HG03095 (cell line): ENCODE results near the gene RIIAD1.
"Not testable (repeated sequence)": the region's sequence is repeated elsewhere in the genome, so short reads cannot be mapped to it uniquely, and the experiment has no call there.

Experiments
- ATAC-seq: cut with Tn5 transposase; IDR thresholded peaks from one replicate; pipeline ENCODE4 v1.9.1; 2021; ENCODE audit warnings: moderate library complexity; ENCODE audit not compliant: unreplicated experiment

RIIAD1 gene

GRCh38 chr1:151729966-151730291, 8.6 kb downstream of the RIIAD1 start:
- no peak for ATAC-seq

- no peak for ATAC-seq
Observed at GRCh38 chr1:151733126-151733525, 11.8 kb downstream of the RIIAD1 start.

- not testable (repeated sequence) for ATAC-seq
Observed at GRCh38 chr1:151733995-151734394, 12.7 kb downstream of the RIIAD1 start.

DNA sequence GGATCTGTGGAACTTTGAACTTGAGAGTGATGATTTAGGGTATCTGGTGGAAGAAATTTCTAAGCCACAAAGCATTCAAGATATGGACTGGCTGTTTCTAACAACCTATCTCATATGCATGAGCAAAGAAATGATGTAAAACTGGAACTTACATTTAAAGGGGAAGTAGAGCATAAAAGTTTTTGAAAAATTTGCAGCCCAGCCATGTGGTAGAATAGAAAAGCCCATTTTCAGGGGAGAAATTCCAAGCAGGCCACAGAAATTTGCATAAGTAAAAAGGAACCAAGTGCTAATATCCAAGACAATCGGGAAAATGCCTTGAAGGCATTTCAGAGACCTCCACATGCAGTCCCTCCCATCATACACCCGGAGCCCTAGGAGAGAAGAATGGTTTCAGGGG, 15.7 kb downstream of the RIIAD1 start:
- no peak for ATAC-seq

- no peak for ATAC-seq
Observed at GRCh38 chr1:151737479-151737878, 16.2 kb downstream of the RIIAD1 start.

DNA sequence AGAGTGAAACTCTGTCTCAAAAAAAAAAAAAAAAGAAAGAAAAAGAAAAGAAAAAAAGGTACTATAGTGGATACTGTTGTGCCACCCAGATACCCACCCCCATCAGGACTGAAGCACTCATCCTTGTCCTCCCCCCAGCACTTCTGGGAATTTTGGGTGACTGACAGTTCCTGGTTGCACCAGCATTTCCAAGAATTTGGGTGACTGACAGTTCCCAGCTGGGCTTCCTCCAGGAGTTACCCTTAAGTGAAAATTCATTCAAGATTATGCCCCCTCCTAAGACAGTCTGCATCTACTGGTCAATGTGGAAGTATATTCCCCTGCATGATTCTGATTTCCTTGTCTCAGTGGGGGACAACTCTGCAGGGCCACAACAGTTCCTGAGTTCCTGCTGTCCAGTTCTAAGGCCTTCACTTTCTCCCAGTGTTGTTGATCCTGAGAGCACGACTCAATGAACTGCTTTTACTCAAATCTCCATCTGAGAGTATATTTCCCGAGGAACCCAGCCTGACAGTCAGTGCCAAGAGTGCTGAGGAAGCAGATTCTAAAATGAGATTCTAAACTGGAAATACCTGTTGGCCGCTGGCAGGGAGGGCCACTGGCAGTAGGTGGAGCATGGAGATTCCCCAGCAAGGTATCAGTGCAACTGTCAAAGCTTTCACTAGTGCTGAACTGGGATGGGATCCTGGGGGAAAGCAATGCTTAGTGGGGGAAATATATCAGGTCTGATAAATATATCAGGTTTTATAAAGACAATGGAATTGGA, 18.5 kb downstream of the RIIAD1 start:
- ATAC-seq: no peak

GRCh38 chr1:151741516-151741915, 20.2 kb downstream of the RIIAD1 start:
- ATAC-seq: no peak

DNA sequence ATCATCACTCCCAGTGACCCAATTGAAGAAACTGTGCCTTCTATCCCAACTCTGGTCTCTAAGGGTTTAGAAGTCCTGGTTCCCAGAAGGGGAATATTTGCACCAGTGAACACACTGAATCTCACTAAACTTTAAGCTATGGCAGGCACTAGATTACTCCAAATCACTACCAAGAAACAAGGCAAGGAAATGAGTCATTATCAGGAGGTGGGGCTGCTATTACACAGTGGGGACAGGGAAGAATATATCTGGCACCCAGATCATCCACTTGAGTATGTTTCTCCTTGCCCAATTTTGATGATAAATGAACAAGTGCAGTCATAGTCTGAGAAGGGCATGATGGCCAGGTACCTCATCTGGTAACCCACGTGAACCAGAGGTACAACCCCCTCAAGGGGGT, 35.0 kb downstream of the RIIAD1 start:
- no peak for ATAC-seq

GRCh38 chr1:151759241-151759640, 37.9 kb downstream of the RIIAD1 start:
- ATAC-seq: no peak

DNA sequence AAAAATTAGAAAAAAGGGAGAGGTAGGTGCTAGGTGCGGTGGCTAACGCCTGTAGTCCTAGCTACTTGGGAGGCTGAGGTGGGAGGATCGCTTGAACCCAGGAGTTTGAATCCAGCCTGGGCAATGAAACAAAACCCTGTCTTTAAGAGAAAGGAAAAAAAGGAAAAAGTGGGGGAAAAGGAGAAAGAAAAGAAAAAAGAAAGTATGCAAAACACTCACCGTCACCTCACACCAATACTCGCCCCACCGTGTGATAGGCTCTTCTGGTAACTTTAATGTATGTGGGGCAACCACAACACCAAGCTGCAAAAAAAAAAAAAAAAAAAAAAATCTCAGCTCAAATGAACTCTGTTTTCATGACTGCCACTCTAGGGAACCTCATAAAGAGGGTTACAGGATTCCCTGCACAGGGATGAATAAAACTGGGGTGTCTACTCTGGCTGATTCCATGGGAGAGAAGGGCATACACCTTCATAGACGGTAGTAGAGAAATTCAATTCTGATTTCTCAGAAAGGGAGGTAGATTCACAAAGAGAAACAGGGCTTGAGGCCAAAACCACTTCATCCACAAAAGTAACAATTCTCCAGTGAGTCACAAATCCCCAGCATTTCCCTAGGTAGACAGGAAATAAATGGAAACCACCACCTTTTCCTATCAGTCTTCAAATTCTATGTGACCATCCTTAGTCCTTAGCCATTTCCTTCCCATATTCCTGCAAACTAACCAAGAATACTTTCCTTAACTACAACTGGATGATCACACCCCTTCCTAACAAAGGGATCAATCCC, 39.5 kb downstream of the RIIAD1 start:
- ATAC-seq: no peak

DNA sequence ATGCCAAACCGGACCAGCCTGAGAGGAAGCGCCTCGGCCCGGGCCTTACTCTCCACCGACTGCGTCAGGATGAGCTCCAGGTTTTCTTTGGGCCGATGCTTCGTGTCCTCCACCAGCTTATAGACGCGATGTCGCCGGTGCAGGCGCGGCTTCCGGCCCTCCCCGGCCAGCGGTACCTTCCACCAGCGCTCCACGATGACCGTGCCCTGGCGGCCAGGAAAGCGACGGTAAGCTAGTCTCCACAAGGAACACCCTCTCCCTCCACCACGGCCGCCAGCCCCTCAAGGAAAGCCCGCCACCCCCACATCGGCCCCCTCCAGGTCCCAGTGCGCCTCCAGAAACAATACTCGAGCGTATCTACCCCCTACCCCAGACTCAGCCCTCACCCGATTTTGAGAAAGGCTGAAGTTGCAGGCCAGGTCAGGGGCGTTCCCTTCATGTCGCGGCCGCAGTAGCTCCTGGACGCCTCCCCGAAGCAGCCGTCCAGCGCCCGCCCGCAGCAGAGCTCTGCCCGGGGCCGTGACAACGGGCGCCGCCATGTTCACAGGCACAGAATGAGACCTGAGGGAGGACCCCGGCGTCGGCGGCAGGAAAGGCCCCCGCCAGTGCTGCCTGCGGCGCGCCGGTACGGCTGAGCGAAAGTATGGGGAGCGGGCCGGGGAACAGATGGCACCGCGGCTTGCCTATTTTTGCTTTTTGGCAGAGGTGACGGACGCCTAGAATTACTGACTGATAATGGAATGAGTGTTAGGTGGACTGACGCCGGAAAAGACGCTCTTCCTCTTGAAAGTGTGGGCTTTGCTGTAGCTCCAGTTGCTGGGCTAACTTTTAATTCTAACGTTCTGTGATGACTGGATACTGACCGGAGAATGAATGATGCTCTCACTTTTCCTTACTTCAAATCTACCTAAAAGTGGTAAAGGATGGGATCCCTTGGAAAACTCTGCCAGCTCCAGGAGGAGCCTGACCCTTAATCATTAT, 41.9 kb downstream of the RIIAD1 start, which contains the start of gene MRPL9:
Gene MRPL9 (minus strand): TSS at position 556 of the 981 bp plus-strand sequence. CDS start 17 bp downstream, at position 539.
- ATAC-seq: peak; percentile 94

GRCh38 chr1:151763990-151764389, 42.7 kb downstream of the RIIAD1 start:
- no peak for ATAC-seq

DNA sequence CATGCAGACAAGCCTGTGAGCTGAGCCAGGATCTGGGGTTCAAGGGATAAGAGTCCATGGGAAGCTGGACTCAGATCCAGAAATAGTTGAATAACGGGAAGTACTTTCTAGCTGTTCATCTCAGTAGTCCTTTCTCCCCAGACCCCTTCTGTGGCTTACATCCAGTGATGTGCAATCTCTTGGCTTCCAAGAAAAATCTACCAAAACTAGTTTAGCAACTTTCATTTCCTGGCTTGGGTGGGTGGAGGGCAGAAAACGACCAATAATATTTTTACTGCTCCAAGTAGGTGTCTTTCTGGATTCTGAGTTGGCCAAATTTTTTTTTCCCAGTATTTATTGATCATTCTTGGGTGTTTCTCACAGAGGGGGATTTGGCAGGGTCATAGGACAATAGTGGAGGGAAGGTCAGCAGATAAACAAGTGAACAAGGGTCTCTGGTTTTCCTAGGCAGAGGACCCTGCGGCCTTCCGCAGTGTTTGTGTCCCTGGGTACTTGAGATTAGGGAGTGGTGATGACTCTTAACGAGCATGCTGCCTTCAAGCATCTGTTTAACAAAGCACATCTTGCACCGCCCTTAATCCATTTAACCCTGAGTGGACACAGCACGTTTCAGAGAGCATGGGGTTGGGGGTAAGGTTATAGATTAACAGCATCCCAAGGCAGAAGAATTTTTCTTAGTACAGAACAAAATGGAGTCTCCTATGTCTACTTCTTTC, 47.2 kb downstream of the RIIAD1 start:
- ATAC-seq: not testable (repeated sequence)

DNA sequence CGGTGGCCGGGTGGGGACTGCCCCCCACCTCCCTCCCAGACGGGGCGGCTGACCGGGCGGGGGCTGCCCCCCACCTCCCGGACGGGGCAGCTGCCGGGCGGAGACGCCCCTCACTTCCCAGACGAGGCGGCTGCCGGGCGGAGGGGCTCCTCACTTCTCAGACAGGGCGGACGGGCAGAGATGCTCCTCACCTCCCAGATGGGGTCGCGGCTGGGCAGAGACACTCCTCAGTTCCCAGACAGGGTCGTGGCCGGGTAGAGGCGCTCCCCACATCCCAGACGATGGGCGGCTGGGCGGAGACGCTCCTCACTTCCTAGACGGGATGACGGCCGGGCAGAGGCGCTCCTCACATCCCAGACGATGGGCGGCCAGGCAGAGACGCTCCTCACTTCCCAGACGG, 47.9 kb downstream of the RIIAD1 start:
- ATAC-seq: not testable (repeated sequence)

DNA sequence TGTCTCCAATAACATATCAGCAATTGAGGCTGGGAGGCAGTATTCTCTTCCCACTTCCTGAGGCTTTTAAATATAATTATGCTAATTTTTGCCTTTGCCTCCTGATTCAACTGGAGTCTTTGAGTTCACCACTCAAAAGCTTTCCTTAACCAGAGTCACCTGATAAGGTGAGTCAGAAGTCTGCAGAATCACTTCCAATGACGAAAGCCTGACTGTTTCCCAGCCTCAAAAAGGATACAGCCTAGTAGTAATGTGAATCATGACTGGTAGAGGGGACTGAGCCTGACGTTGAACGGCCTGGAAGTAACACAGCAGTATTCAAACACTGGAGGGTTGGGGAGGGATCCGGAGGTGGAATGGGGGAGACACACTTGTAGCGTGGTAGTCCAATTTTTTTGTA, 52.4 kb downstream of the RIIAD1 start:
- no peak for ATAC-seq

- no peak for ATAC-seq
Observed at GRCh38 chr1:151774256-151774922, 53.1 kb downstream of the RIIAD1 start.

GRCh38 chr1:151775894-151776664, 54.8 kb downstream of the RIIAD1 start:
- no peak for ATAC-seq

GRCh38 chr1:151776665-151777062, 55.3 kb downstream of the RIIAD1 start:
- ATAC-seq: no peak

DNA sequence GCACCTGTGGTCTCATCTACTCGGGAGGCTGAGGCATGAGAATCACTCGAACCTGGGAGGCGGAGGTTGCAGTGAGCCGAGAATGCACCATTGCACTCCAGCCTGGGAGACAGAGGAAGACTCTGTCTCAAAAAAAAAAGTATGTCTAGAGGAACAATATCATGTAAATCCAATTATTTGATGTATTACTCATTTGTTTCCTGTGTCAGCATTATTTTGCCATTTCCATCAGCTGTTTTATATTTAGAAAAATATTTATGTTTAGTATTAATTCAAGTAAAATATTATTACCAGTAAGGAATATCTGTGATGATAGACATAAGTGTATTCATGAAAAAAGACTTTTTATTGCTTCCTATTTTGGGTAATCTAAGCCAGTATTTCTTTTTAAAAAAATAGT, 56.0 kb downstream of the RIIAD1 start:
- no peak for ATAC-seq
